ENCODE results near the gene GRIK5.

GRCh38 chr19:42066075-42066754 lies 3.8 kb downstream of the GRIK5 start:
- TF ChIP-seq CTCF (conservative IDR thresholded peaks at IDR 0.05; ENCODE audit: low read length) (no peak), EZH2phosphoT487 (IDR thresholded peaks at IDR 0.05; ENCODE audit: borderline replicate concordance, low read depth, low read length) (no peak)

Measured in OCI-LY7 (cell line).